Measurements from ENCODE around the gene OBSCN. TPM values are rescaled to one million over a fixed set of nuclear protein-coding genes. Genes with fewer than 3 reads are reported as not detected.

Gene OBSCN
- total RNA-seq, 1 experiment from 2014 or later, result 5.6 TPM

DNA sequence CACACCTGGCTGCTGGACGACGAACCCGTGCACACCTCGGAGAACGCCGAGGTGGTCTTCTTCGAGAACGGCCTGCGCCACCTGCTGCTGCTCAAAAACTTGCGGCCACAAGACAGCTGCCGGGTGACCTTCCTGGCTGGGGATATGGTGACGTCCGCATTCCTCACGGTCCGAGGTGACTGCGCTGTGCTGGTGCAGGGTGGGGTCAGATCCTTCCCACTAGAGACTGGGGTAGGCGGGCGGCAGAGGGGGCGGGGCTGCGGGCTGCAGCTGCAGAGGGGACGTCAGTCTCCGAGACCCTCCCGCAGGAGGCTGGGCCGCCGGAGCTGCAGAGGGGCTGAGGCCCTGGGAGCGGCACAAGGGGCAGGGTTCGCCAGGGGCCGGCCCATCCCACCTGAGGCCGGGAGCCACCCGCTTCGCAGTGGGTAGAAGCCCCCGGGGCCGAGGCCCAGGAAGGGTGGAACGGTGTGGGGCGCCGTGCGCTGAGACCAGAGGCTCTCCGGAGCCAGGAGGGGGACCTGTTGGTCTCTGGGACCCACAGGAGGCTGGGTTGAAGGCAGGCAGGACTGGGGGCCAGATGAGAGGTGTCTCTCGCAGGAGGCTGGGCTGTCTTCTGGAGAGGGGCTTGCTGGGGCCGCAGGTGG lies 108.2 kb downstream of the OBSCN start:
- peak in 1 of 2 experiments; percentile 47 for DNase-seq
- Histone ChIP-seq H3K9me3 (peaks cover 19% of the 10 kb centered on the region), H3K4me3 (ENCODE audit: low read depth, low read length) (no peak overlapping the region), H3K27me3 (replicated peaks; ENCODE audit: control insufficient read depth, insufficient read depth, low read length) (no peaks in the 10 kb centered on the region), H3K36me3 (ENCODE audit: control insufficient read depth, insufficient read depth, low read length) (no peaks in the 10 kb centered on the region), H3K4me1 (no peaks in the 10 kb centered on the region)
- Mint-ChIP-seq H3K4me1 (ENCODE audit: low read depth, unreplicated experiment) (no peaks in the 10 kb centered on the region), H3K36me3 (ENCODE audit: insufficient read depth, unreplicated experiment) (no peaks in the 10 kb centered on the region), H3K27me3 (ENCODE audit: insufficient read depth, unreplicated experiment) (no peaks in the 10 kb centered on the region), H3K4me3 (ENCODE audit: unreplicated experiment) (no peak overlapping the region), H3K9me3 (ENCODE audit: unreplicated experiment) (no peaks in the 10 kb centered on the region), H3K27ac (ENCODE audit: unreplicated experiment) (no peak overlapping the region)
- BruUV-seq (replicated peaks), result no TSS peak
- intact Hi-C loops (cut with micrococcal nuclease; ENCODE audit: unreplicated experiment), result no loop called here
- TF ChIP-seq, protein P1, sequence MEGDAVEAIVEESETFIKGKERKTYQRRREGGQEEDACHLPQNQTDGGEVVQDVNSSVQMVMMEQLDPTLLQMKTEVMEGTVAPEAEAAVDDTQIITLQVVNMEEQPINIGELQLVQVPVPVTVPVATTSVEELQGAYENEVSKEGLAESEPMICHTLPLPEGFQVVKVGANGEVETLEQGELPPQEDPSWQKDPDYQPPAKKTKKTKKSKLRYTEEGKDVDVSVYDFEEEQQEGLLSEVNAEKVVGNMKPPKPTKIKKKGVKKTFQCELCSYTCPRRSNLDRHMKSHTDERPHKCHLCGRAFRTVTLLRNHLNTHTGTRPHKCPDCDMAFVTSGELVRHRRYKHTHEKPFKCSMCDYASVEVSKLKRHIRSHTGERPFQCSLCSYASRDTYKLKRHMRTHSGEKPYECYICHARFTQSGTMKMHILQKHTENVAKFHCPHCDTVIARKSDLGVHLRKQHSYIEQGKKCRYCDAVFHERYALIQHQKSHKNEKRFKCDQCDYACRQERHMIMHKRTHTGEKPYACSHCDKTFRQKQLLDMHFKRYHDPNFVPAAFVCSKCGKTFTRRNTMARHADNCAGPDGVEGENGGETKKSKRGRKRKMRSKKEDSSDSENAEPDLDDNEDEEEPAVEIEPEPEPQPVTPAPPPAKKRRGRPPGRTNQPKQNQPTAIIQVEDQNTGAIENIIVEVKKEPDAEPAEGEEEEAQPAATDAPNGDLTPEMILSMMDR (IDR thresholded peaks at IDR 0.05; ENCODE audit: insufficient read depth in 1 of 2, low read depth in 1 of 2, low read length in 1 of 2, severe bottlenecking in 1 of 2, unreplicated experiment in 1 of 2), result no peak
- ChIA-PET POLR2A (no interaction called here), CTCF (no interaction called here)

DNA sequence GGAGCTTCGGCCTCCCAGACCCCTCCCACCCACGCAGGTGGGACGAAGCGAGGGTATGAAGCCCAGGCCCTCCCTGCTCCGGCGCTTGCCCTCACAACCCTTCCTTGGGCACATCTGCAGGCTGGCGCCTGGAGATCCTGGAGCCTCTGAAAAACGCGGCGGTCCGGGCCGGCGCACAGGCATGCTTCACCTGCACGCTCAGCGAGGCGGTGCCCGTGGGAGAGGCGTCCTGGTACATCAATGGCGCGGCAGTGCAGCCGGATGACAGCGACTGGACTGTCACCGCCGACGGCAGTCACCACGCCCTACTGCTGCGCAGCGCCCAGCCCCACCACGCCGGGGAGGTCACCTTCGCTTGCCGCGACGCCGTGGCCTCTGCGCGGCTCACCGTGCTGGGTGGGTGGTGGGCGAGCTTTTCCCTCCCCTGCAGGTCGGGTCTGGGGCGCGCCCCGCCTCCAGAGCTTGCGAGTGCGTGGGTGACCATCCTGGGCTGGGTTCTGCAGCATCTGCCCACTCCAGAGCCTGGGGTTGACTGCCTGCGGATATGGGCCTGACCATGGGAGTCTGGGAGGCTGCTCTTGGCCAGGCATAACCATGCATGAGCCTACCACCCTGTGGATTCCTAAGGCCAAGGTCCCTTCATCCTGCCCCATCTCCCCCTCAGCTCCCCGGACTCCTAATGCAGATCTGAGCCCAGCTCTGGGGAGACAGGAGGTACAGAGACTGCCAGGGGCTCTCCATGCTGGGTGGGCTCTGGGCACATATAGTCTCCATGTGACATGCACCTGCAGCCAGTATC lies 108.9 kb downstream of the OBSCN start:
- peak in 1 of 2 experiments; percentile 31 for DNase-seq
- BruUV-seq (replicated peaks), result no TSS peak
- no peaks in the 10 kb centered on the region for H3K4me1 ChIP-seq
- H3K9me3 Mint-ChIP-seq (ENCODE audit: unreplicated experiment), result no peaks in the 10 kb centered on the region
- peaks cover 17% of the 10 kb centered on the region for H3K9me3 ChIP-seq
- no peak overlapping the region for H3K4me3 Mint-ChIP-seq (ENCODE audit: unreplicated experiment)
- no peaks in the 10 kb centered on the region for H3K36me3 Mint-ChIP-seq (ENCODE audit: insufficient read depth, unreplicated experiment)
- no peaks in the 10 kb centered on the region for H3K27me3 Mint-ChIP-seq (ENCODE audit: insufficient read depth, unreplicated experiment)
- TF ChIP-seq, protein P1 (IDR thresholded peaks at IDR 0.05; ENCODE audit: insufficient read depth in 1 of 2, low read depth in 1 of 2, low read length in 1 of 2, severe bottlenecking in 1 of 2, unreplicated experiment in 1 of 2), result no peak
- H3K27ac Mint-ChIP-seq (ENCODE audit: unreplicated experiment), result no peak overlapping the region
- intact Hi-C loops (cut with micrococcal nuclease; ENCODE audit: unreplicated experiment), result no loop called here
- H3K36me3 ChIP-seq (ENCODE audit: control insufficient read depth, insufficient read depth, low read length), result no peaks in the 10 kb centered on the region
- no peaks in the 10 kb centered on the region for H3K27me3 ChIP-seq (replicated peaks; ENCODE audit: control insufficient read depth, insufficient read depth, low read length)
- no peaks in the 10 kb centered on the region for H3K4me1 Mint-ChIP-seq (ENCODE audit: low read depth, unreplicated experiment)
- CTCF ChIA-PET, result no interaction called here
- POLR2A ChIA-PET, result no interaction called here
- no peak overlapping the region for H3K4me3 ChIP-seq (ENCODE audit: low read depth, low read length)

DNA sequence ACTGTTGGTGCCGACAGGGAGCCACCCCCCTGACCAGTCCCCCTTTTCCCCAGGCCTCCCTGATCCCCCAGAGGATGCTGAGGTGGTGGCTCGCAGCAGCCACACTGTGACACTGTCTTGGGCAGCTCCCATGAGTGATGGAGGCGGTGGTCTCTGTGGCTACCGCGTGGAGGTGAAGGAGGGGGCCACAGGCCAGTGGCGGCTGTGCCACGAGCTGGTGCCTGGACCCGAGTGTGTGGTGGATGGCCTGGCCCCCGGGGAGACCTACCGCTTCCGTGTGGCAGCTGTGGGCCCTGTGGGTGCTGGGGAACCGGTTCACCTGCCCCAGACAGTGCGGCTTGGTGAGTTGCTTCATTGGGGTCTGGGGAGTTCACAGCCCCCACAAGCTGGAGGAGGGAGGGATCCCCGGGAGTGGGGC lies 109.6 kb downstream of the OBSCN start:
- BruUV-seq (replicated peaks), result no TSS peak
- H3K4me1 Mint-ChIP-seq (ENCODE audit: low read depth, unreplicated experiment), result no peaks in the 10 kb centered on the region
- H3K4me3 Mint-ChIP-seq (ENCODE audit: unreplicated experiment), result no peak overlapping the region
- Histone ChIP-seq H3K36me3 (ENCODE audit: control insufficient read depth, insufficient read depth, low read length) (no peaks in the 10 kb centered on the region), H3K9me3 (peaks cover 11% of the 10 kb centered on the region), H3K4me1 (no peaks in the 10 kb centered on the region), H3K4me3 (ENCODE audit: low read depth, low read length) (no peak overlapping the region), H3K27me3 (replicated peaks; ENCODE audit: control insufficient read depth, insufficient read depth, low read length) (no peaks in the 10 kb centered on the region)
- no peaks in the 10 kb centered on the region for H3K9me3 Mint-ChIP-seq (ENCODE audit: unreplicated experiment)
- H3K27ac Mint-ChIP-seq (ENCODE audit: unreplicated experiment), result no peak overlapping the region
- TF ChIP-seq, protein P1 (IDR thresholded peaks at IDR 0.05; ENCODE audit: insufficient read depth in 1 of 2, low read depth in 1 of 2, low read length in 1 of 2, severe bottlenecking in 1 of 2, unreplicated experiment in 1 of 2), result no peak
- no peaks in the 10 kb centered on the region for H3K27me3 Mint-ChIP-seq (ENCODE audit: insufficient read depth, unreplicated experiment)
- DNase-seq, result peak in 1 of 2 experiments; percentile 15
- no peaks in the 10 kb centered on the region for H3K36me3 Mint-ChIP-seq (ENCODE audit: insufficient read depth, unreplicated experiment)
- CTCF ChIA-PET, result no interaction called here
- intact Hi-C loops (cut with micrococcal nuclease; ENCODE audit: unreplicated experiment), result no loop called here
- POLR2A ChIA-PET, result no interaction called here
